ENCODE results near the gene PHC3.

DNA sequence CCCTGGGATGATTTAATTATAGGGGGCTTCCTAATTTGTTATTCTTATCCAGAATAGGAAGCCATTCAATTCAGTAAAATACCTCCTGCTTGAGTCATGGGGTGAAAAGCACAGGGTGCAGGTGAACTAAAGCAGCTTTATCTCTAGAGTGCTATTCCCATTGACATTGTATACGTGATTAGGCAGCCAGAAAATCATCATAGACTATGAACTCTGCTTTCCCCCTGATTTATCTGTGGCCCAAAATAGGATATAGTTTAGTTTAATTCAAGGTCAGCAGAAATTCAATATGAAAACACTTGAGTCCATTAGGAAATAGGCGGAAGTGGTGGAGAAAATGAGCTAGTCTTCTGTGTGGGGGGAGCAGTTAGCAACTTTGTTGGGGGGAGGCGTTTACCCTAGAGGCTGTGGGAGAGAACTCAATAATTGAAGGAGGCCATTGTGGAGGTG, 22.5 kb upstream of the PHC3 start:
- TF ChIP-seq POLR2A (IDR thresholded peaks at IDR 0.05; ENCODE audit: low read length), result no peak
- no peak for TF ChIP-seq GATA1 (IDR thresholded peaks at IDR 0.05; ENCODE audit: low read depth, low read length)

Measured in erythroblast (primary cell).